HL-60 (cell line): Measurements from ENCODE around the gene AGPAT2.

ENCODE experiments used
- DNase-seq, 2 experiments: peaks; one replicate each; pipeline ENCODE4 v3.0.0-alpha.2; 2010 to 2020; ENCODE audit warnings: low read depth in 1 of 2, low spot score in 1 of 2
- H3K27ac ChIP-seq: fragments of 250-450 bp; sonication (Bioruptor Pico); replicated peaks from 2 replicates; pipeline ENCODE4 v1.5.1; 2020; ENCODE audit warnings: mild to moderate bottlenecking, moderate library complexity
- H3K27me3 ChIP-seq: fragments of 250-450 bp; sonication (Bioruptor Pico); 2 replicates; pipeline ENCODE4 v1.5.1; 2021; ENCODE audit warnings: mild to moderate bottlenecking, moderate library complexity; ENCODE audit not compliant: insufficient read depth, poor library complexity, severe bottlenecking
- H3K4me3 ChIP-seq: replicated peaks from 2 replicates; pipeline ENCODE4 v1.5.1; 2011; ENCODE audit warnings: mild to moderate bottlenecking, control low read depth, low read length; ENCODE audit not compliant: insufficient read depth
- GABPA ChIP-seq: IDR thresholded peaks from 2 replicates; pipeline ENCODE4 v1.6.1; 2012; ENCODE audit warnings: low read depth
- POLR2AphosphoS5 ChIP-seq: IDR thresholded peaks from 2 replicates; pipeline ENCODE4 v1.6.1; 2012; ENCODE audit warnings: low read depth
- SPI1 ChIP-seq: IDR thresholded peaks from 2 replicates; pipeline ENCODE4 v1.6.1; 2012; ENCODE audit warnings: low read depth, mild to moderate bottlenecking, borderline replicate concordance
- TF ChIP-seq, protein P1 (sequence below): IDR thresholded peaks from 2 replicates; pipeline ENCODE4 v1.6.1; 2012; ENCODE audit warnings: low read depth; ENCODE audit not compliant: insufficient replicate concordance
- TF ChIP-seq, protein P2 (sequence below): IDR thresholded peaks from one replicate; pipeline ENCODE4 v1.5.1; 2011; ENCODE audit warnings: low read length, control low read depth, inconsistent platforms; ENCODE audit not compliant: insufficient read depth

Gene AGPAT2

GRCh38 chr9:136650648-136651047 is 36.6 kb downstream of the AGPAT2 start:
- Histone ChIP-seq H3K4me3 (no peak overlapping the region), H3K27me3 (peaks cover 5% of the 10 kb centered on the region), H3K27ac (no peak overlapping the region)
- TF ChIP-seq SPI1: no peak
- DNase-seq: peak in 1 of 2 experiments; percentile 25

DNA sequence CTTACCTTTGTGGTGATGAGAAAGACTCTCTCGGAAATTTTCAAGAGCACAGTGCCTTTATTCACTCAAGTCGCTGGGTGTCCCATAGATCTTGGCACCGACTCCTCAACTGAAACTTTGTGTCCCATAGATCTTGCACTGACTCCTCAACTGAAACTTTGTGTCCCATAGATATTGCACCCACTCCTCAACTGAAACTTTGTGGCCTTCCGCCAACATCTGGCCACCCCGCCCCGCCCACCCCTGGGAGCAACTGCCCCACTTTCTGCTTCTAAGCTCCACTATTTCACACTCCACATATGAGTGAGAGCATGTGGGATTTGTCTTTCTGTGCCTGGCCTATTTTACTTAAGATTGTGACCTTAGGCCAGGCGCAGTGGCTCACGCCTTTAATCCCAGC is 37.2 kb downstream of the AGPAT2 start:
- Histone ChIP-seq H3K4me3 (no peak overlapping the region), H3K27ac (no peak overlapping the region), H3K27me3 (peaks cover under 1% of the 10 kb centered on the region)
- TF ChIP-seq, protein P1, sequence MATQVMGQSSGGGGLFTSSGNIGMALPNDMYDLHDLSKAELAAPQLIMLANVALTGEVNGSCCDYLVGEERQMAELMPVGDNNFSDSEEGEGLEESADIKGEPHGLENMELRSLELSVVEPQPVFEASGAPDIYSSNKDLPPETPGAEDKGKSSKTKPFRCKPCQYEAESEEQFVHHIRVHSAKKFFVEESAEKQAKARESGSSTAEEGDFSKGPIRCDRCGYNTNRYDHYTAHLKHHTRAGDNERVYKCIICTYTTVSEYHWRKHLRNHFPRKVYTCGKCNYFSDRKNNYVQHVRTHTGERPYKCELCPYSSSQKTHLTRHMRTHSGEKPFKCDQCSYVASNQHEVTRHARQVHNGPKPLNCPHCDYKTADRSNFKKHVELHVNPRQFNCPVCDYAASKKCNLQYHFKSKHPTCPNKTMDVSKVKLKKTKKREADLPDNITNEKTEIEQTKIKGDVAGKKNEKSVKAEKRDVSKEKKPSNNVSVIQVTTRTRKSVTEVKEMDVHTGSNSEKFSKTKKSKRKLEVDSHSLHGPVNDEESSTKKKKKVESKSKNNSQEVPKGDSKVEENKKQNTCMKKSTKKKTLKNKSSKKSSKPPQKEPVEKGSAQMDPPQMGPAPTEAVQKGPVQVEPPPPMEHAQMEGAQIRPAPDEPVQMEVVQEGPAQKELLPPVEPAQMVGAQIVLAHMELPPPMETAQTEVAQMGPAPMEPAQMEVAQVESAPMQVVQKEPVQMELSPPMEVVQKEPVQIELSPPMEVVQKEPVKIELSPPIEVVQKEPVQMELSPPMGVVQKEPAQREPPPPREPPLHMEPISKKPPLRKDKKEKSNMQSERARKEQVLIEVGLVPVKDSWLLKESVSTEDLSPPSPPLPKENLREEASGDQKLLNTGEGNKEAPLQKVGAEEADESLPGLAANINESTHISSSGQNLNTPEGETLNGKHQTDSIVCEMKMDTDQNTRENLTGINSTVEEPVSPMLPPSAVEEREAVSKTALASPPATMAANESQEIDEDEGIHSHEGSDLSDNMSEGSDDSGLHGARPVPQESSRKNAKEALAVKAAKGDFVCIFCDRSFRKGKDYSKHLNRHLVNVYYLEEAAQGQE: no peak
- TF ChIP-seq, protein P2, sequence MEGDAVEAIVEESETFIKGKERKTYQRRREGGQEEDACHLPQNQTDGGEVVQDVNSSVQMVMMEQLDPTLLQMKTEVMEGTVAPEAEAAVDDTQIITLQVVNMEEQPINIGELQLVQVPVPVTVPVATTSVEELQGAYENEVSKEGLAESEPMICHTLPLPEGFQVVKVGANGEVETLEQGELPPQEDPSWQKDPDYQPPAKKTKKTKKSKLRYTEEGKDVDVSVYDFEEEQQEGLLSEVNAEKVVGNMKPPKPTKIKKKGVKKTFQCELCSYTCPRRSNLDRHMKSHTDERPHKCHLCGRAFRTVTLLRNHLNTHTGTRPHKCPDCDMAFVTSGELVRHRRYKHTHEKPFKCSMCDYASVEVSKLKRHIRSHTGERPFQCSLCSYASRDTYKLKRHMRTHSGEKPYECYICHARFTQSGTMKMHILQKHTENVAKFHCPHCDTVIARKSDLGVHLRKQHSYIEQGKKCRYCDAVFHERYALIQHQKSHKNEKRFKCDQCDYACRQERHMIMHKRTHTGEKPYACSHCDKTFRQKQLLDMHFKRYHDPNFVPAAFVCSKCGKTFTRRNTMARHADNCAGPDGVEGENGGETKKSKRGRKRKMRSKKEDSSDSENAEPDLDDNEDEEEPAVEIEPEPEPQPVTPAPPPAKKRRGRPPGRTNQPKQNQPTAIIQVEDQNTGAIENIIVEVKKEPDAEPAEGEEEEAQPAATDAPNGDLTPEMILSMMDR: no peak
- TF ChIP-seq SPI1 (no peak), POLR2AphosphoS5 (no peak), GABPA (no peak)
- no peak for DNase-seq

DNA sequence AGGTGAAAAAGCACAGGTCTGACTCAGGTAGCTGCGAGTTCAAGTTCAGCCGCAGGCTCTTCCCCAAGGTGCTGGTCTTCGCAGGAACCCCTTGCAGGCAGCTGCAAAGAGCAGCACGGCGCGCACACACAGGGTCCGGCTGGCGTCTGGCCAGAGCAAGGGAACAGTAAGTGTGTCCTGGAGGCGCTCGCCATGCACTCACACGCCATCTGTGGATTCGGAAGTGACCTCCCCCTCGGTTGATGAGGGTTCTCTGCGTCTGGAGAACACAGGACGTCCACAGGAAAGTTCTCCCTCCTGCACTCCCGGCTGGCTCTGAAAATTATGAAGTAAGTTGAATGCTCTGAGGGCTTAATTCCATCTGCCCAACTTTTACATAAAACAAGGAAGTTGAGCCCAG is 38.5 kb downstream of the AGPAT2 start:
- no peak for TF ChIP-seq POLR2AphosphoS5
- TF ChIP-seq, protein P1: no peak
- no peak for TF ChIP-seq SPI1
- TF ChIP-seq, protein P2: no peak
- no peak for TF ChIP-seq GABPA
- no peaks in the 10 kb centered on the region for H3K27me3 ChIP-seq
- DNase-seq: peak in 1 of 2 experiments; percentile 28
- no peak overlapping the region for H3K27ac ChIP-seq
- no peak overlapping the region for H3K4me3 ChIP-seq

DNA sequence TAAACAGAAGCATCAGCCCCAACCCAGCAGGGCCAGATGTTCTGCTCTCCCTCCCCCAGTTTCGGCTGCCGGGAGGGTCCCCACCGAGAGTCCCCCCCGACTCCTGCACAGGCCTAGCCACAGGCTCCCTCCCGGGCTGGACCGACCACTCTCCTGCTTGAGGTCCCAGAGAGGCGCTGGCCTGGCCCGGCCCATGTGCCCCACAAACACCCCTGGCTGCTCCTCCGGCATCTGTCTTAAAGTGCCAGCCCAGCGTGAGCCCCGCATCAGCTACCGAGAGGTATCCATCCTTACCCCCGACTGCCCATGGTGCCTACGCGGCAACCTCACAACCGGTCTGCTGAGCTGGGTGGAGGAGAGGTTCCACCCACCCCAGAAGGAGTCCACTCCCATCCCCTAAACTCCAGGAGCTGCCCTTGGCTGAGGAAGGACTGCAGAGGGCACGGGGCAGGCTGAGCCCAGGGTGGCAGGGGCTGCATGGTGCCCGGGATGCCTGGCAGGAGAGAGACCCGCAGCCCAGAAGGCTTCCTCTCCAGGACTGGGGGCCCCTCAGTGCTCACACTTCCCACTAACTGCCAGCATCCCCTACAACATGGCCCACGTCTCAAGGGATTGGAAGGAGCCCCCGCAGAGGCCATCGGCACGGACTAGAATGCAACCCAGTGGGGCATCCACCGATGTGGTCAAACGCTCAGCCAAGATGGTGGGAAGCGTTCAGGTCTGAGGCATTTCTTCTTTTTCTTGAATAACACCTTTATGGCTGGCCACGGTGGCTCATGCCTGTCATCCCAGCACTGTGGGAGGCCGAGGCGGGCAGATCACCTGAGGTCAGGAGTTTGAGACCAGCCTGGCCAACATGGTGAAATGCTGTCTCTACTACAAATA is 40.2 kb downstream of the AGPAT2 start:
- Histone ChIP-seq H3K27ac (no peak overlapping the region), H3K27me3 (peaks cover 3% of the 10 kb centered on the region), H3K4me3 (no peak overlapping the region)
- DNase-seq: no peak
- TF ChIP-seq POLR2AphosphoS5 (no peak), GABPA (no peak), SPI1 (no peak)
- TF ChIP-seq, protein P2: no peak
- TF ChIP-seq, protein P1: no peak
